Cardiac muscle cell (in vitro differentiated cells and primary cell): Measurements from ENCODE around the gene RBBP8NL. TPM values are rescaled to one million over a fixed set of nuclear protein-coding genes. Genes with fewer than 3 reads are reported as not detected.
A peak's percentile ranks its signal among the peaks of the same experiment; 100 is the strongest.

ENCODE experiments used
- DNase-seq, 2 donors: peaks; one replicate each; pipeline versions ENCODE4 v3.0.0 to v3.0.0-alpha.2; 2010 to 2017; ENCODE audit warnings: low read depth in 1 of 2, low spot score in 1 of 2
- H3K27ac ChIP-seq: fragments of 200-600 bp; sonication (generic); 2 replicates; pipeline ENCODE4 v1.5.1; 2016
- H3K27me3 ChIP-seq: fragments of 200-600 bp; sonication (generic); 2 replicates; pipeline ENCODE4 v1.6.0; 2016; ENCODE audit warnings: control low read depth
- H3K36me3 ChIP-seq: fragments of 200-600 bp; sonication (generic); 2 replicates; pipeline ENCODE4 v1.5.1; 2016; ENCODE audit warnings: control low read depth
- H3K4me1 ChIP-seq: fragments of 200-600 bp; sonication (generic); 2 replicates; pipeline ENCODE4 v1.8.1; 2017; ENCODE audit warnings: low read depth, mild to moderate bottlenecking, mixed run types
- H3K4me3 ChIP-seq: fragments of 200-600 bp; sonication (generic); 2 replicates; pipeline ENCODE4 v1.5.1; 2016; ENCODE audit warnings: mild to moderate bottlenecking
- H3K9me3 ChIP-seq: fragments of 200-600 bp; sonication (generic); 2 replicates; pipeline ENCODE4 v1.5.1; 2017; ENCODE audit warnings: low read depth, mild to moderate bottlenecking, control low read depth
- CTCF ChIP-seq: IDR thresholded peaks from 2 replicates; pipeline ENCODE4 v1.5.1; 2012; ENCODE audit warnings: low read depth, mild to moderate bottlenecking, low read length
- polyA plus RNA-seq: library from polyadenylated mRNA; unstranded; fragments of >200 nt; fragmentation: Nextera tagmentation; extraction: Ambion mirVana; gene quantifications from 2 replicates; pipeline ENCODE4 v1.2.1, GENCODE V29; 2016
- total RNA-seq: library from RNA; depleted of rRNA; stranded (reverse); fragments of >200 nt; gene quantifications from 2 replicates; pipeline ENCODE4 v1.2.3, GENCODE V29; 2016

The RBBP8NL gene
- total and polyA plus RNA-seq, 2 experiments from 2014 or later = not detected

DNA sequence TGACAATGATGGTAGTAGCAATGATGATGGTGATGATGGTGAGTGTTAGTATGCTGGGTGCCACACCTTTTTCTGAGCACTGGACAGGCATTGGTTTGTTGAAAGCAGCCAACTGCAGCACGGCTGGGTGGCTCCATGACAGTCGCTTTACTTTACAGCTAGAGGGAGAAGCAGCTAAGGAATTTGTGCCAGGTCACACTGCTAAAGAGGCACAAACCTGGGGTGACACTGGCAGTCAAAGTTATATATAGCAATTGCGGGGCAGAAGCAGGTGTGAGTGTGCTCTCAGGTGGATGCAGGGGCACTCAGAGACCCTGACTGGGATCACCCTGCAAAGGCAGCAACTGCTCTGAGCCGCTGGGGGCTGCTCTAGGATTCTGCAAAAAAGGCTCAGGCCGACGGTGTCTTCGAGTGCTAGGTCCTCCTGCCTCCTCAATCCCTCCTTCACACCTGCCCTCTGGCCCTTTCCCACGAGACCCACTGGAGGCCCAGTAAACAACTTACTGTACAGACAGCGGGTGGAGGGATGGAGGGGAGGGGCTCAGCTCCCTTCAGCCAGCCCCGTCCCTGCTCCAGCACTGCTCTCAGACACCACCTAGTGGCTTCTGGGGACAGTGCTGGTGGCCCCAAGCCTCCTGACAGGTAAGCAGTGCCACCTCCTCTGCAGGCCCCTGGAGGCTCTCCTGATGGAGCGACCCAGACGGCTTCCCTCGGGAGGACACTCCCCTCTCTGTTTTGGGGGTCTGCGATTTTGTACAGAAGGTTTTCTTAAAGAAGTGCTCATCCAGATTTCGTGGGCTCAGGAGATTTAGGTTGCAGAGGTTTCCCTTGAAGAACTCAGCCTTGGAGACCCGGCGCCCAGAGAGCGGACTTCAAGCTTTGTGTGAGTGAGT, 44.8 kb downstream of the RBBP8NL start:
- peak; percentile 75 to 87 for DNase-seq
- Histone ChIP-seq H3K27ac (no peak overlapping the region), H3K27me3 (no peaks in the 10 kb centered on the region), H3K36me3 (no peaks in the 10 kb centered on the region), H3K4me1 (peaks cover 4% of the 10 kb centered on the region), H3K4me3 (no peak overlapping the region), H3K9me3 (no peaks in the 10 kb centered on the region)
- TF ChIP-seq CTCF = peak; percentile 94

DNA sequence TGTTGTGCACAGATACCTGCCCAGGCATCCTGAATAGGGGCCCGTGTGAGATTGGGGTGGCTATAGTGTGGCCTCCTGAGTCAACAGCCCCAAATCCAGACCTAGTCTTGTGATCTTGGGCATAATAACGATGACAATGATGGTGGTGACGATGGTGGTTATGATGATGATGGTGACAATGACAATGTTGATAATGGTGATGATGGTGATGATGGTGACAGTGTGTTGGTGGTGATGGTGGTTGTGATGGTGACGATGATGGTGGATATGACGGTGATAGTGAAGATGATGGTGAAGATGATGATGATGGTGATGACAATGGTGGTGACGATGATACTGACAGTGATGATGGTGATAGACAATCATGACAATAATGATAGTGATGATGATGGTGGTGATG, 45.5 kb downstream of the RBBP8NL start:
- peak overlapping the region; percentile 68 for H3K27ac ChIP-seq
- H3K27me3 ChIP-seq = no peaks in the 10 kb centered on the region
- H3K36me3 ChIP-seq = no peaks in the 10 kb centered on the region
- no peak overlapping the region for H3K4me3 ChIP-seq
- no peak for DNase-seq
- no peaks in the 10 kb centered on the region for H3K9me3 ChIP-seq
- peaks cover 6% of the 10 kb centered on the region for H3K4me1 ChIP-seq
- TF ChIP-seq CTCF = no peak

- H3K27me3 ChIP-seq = no peaks in the 10 kb centered on the region
- H3K4me3 ChIP-seq = no peak overlapping the region
- H3K27ac ChIP-seq = peak overlapping the region; percentile 68
- H3K4me1 ChIP-seq = peaks cover 9% of the 10 kb centered on the region
- DNase-seq = no peak
- no peak for TF ChIP-seq CTCF
- H3K9me3 ChIP-seq = no peaks in the 10 kb centered on the region
- H3K36me3 ChIP-seq = no peaks in the 10 kb centered on the region
Observed at GRCh38 chr20:62381202-62381797, 46.0 kb downstream of the RBBP8NL start.

GRCh38 chr20:62378215-62378614, 49.1 kb downstream of the RBBP8NL start:
- Histone ChIP-seq H3K9me3 (no peaks in the 10 kb centered on the region), H3K27me3 (no peaks in the 10 kb centered on the region), H3K36me3 (no peaks in the 10 kb centered on the region), H3K4me3 (no peak overlapping the region), H3K4me1 (peaks cover 17% of the 10 kb centered on the region), H3K27ac (peak overlapping the region; percentile 97)
- TF ChIP-seq CTCF = no peak
- no peak for DNase-seq

DNA sequence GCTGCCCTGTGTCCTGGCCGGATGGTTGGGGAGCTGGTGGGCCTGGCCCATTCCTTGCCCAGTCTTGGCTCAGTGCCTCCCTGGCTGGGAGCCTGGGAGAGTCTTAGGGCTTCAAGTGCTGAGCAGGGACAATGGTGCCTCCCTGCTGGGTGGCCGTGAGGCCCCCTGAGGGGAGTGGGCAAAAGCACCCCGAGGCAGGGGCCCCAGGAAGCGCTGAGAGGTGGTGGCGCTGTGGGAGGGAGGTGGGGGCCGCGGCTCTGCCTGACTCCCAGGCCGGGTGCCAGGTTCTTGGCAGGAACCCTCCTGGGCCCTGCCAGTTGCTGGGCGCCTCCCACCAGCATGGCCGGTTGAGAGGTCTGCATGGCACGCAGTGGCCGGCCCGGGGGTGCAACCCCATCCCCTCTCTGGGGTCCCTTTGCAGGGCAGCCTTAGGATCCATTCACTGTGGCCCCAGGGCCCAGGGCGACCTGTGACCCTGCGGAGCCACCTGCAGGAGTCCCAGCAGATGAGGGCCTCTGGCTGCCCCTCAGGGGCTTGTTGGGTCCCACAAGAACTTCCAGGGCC, 49.6 kb downstream of the RBBP8NL start:
- Histone ChIP-seq H3K36me3 (no peaks in the 10 kb centered on the region), H3K27ac (peak overlapping the region; percentile 97), H3K4me1 (peaks cover 17% of the 10 kb centered on the region), H3K27me3 (no peaks in the 10 kb centered on the region), H3K4me3 (no peak overlapping the region), H3K9me3 (no peaks in the 10 kb centered on the region)
- TF ChIP-seq CTCF = no peak
- DNase-seq = no peak
